ENCODE data around the gene MCCC2. TPM values are rescaled to one million over a fixed set of nuclear protein-coding genes. Genes with fewer than 3 reads are reported as not detected.
"Not testable (repeated sequence)": the region's sequence is repeated elsewhere in the genome, so short reads cannot be mapped to it uniquely, and the experiment has no call there.

The MCCC2 gene
- total RNA-seq, 1 donor from 2014 or later: 86.2 TPM

GRCh38 chr5:71658916-71659662, 71.9 kb downstream of the MCCC2 start:
- no peak for DNase-seq (ENCODE audit: low spot score)
- ATAC-seq: no peak

- ATAC-seq (no peak), DNase-seq (ENCODE audit: low spot score) (no peak)
These were observed 75.2 kb downstream of the MCCC2 start for GRCh38 chr5:71662381-71662780.

- no peak for ATAC-seq
- DNase-seq (ENCODE audit: low spot score): no peak
These were observed 76.2 kb downstream of the MCCC2 start for GRCh38 chr5:71663191-71663969.

- DNase-seq (ENCODE audit: low spot score); ATAC-seq: not testable (repeated sequence)
These were observed 77.5 kb downstream of the MCCC2 start for GRCh38 chr5:71664615-71665014.

- no peak for ATAC-seq
- no peak for DNase-seq (ENCODE audit: low spot score)
These were observed 79.2 kb downstream of the MCCC2 start for GRCh38 chr5:71666321-71666720.

GRCh38 chr5:71677977-71678376, 90.8 kb downstream of the MCCC2 start:
- no peak for DNase-seq (ENCODE audit: low spot score)

GRCh38 chr5:71679714-71680113, 92.6 kb downstream of the MCCC2 start:
- ATAC-seq: no peak
- no peak for DNase-seq (ENCODE audit: low spot score)

More at GRCh38 chr5:71677977-71678376, 90.8 kb downstream of the MCCC2 start:
- no peak for ATAC-seq

GRCh38 chr5:71680510-71680909, 93.4 kb downstream of the MCCC2 start:
- DNase-seq (ENCODE audit: low spot score) (no peak), ATAC-seq (no peak)

- ATAC-seq (no peak), DNase-seq (ENCODE audit: low spot score) (no peak)
These were observed 94.2 kb downstream of the MCCC2 start for GRCh38 chr5:71681296-71681695.

- DNase-seq (ENCODE audit: low spot score) (no peak), ATAC-seq (no peak)
These were observed 97.2 kb downstream of the MCCC2 start for GRCh38 chr5:71684309-71684708.

GRCh38 chr5:71693828-71694427, 106.8 kb downstream of the MCCC2 start:
- peak; percentile 15 for ATAC-seq
- no peak for DNase-seq (ENCODE audit: low spot score)

GRCh38 chr5:71695071-71695470, 107.9 kb downstream of the MCCC2 start:
- ATAC-seq (peak; percentile 98), DNase-seq (ENCODE audit: low spot score) (peak; percentile 79)

GRCh38 chr5:71695595-71695994, 108.5 kb downstream of the MCCC2 start:
- DNase-seq (ENCODE audit: low spot score) (no peak), ATAC-seq (no peak)

GRCh38 chr5:71697967-71698366, 110.8 kb downstream of the MCCC2 start:
- DNase-seq (ENCODE audit: low spot score) (no peak), ATAC-seq (no peak)

GRCh38 chr5:71699233-71699632, 112.1 kb downstream of the MCCC2 start:
- DNase-seq (ENCODE audit: low spot score): no peak
- ATAC-seq: no peak

GRCh38 chr5:71699751-71700150, 112.6 kb downstream of the MCCC2 start:
- no peak for DNase-seq (ENCODE audit: low spot score)
- ATAC-seq: no peak

GRCh38 chr5:71700803-71701202, 113.7 kb downstream of the MCCC2 start:
- ATAC-seq (no peak), DNase-seq (ENCODE audit: low spot score) (no peak)

GRCh38 chr5:71701407-71701806, 114.3 kb downstream of the MCCC2 start:
- DNase-seq (ENCODE audit: low spot score): no peak
- ATAC-seq: no peak

- DNase-seq (ENCODE audit: low spot score) (no peak), ATAC-seq (no peak)
These were observed 116.8 kb downstream of the MCCC2 start for GRCh38 chr5:71703941-71704340.

- DNase-seq (ENCODE audit: low spot score) (no peak), ATAC-seq (no peak)
These were observed 118.3 kb downstream of the MCCC2 start for GRCh38 chr5:71705421-71705820.

- no peak for ATAC-seq
- DNase-seq (ENCODE audit: low spot score): no peak
These were observed 119.8 kb downstream of the MCCC2 start for GRCh38 chr5:71706906-71707305.

All from left lobe of liver (tissue), 2 donors.